ENCODE data around the gene AVEN.
"Not testable (repeated sequence)": the region's sequence is repeated elsewhere in the genome, so short reads cannot be mapped to it uniquely, and the experiment has no call there.

Gene AVEN

DNA sequence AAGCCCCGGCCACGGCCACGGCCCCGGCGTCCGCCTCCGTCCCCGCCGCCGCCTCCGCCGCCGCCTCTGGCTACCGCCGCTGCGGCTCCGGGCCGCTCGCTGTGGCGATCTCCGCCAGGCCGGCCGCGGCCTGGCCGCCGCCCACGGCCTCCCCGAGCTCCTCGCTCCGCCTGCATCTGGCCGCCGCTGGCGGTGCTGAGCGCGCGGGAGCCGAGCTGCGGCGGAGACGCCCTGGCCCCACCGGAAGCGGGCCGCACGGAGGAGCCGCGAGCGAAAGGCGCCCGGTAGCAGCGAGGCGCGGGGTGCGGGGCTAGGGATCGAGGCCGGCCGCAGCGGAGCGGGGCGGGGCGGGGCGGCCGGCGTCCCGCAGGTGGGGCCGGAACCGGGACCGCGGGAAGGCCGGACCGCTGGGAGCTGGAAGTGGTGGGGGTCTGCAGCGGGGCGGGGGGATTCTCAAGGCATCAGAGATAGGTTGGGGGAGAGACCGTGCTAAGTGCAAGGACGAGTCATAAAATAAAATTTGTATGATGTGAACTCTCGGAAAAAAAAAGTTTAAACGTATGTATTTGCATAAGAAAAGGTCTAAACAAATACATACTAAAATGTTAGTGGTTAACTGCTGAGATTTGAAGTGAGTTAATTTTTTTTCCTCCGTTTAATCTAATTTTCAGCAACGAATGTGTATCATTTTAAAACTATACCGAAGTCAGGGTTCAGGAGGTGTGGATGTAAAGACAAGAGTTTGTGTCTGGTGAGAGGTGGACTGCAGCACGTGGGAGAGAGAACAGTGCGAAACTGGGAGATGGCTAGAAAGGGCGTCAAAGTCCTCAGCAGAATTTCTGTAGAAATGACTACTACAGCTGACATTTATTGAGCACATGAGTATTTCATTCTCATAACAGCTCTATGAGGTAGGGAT lies at the start of gene AVEN:
Gene AVEN, minus strand, starts transcription at position 334 of the 919 bp plus-strand sequence. Its CDS starts 158 bp downstream, at position 176.
- DNase-seq (ENCODE audit: low read depth in 3 of 3), result peak; percentile 31 to 53 (median 32)

DNA sequence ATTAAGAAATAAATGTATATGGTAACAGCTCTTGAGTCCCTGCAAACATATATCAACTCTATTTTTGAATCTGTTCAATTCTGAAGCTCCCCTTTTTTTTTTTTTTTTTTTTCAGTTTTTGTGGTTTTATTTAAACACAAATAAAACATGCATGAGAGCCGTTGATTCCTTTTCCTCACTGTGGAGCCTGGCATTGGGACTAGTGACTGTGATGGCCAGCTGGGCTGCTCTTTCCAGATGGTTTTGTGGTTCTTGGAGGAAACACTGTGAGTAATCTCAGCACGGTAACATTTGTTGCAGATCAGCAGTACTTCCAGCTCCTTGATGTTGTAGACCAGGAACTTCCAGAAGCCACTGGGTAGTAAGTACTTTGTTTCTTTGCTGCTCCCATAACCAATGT lies 46.7 kb upstream of the AVEN start:
- no peak for DNase-seq (ENCODE audit: low read depth in 3 of 3)

GRCh38 chr15:34084086-34084485 lies 45.1 kb upstream of the AVEN start:
- DNase-seq (ENCODE audit: low read depth in 3 of 3), result no peak

DNA sequence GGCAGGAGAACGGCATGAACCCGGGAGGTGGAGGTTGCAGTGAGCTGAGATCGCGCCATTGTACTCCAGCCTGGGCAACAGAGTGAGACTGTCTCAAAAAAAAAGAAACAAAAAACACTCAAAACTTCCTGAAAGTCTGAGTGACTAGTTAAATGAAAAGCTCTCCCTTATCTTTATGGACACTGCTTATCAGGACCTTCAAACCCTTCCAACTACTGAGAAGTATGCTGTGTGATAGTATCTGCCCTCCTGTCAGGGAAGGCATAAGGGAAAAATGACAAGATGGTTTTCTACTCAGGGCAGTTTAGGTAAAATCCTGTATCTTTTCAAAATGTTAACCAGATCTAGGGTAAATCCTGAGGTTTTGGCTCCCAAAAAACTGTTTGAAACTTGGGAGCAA lies 40.9 kb upstream of the AVEN start:
- no peak for DNase-seq (ENCODE audit: low read depth in 3 of 3)

DNA sequence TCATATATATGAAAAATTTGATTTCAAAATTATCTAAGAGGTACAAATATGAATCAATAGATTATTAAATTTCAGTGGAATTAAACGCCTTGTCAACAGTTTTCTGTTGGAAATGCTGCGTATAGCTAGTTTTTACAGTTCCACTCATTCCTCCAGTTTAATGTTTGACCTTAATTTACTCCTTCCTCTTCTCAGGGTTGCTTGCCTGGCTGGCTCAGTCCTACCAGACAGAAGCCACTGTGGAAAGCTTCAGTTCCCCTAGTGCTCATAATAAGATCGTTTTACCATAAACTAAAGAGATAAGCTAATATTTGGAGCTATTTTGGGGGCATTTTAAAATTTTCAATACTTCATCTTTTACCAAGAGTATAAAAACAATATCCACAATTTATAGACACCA lies 39.9 kb upstream of the AVEN start:
- no peak for DNase-seq (ENCODE audit: low read depth in 3 of 3)

GRCh38 chr15:34076785-34077184 lies 37.8 kb upstream of the AVEN start:
- no peak for DNase-seq (ENCODE audit: low read depth in 3 of 3)

DNA sequence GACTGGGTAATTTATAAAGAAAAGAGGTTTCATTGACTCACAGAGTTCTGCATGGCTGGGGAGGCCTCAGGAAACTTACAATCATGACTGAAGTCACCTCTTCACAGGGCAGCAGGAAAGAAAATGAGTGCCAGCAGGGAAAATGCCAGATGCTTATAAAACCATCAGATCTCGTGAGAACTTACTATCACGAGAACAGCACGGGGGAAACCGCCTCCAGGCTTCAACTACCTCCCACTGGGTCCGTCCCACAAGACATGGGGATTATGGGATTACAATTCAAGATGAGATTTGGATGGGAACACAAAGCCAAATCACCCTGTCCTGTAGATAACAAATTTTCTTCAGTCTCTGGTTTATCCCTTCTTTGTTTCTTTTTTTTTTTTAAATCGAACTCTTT lies 31.0 kb upstream of the AVEN start:
- no peak for DNase-seq (ENCODE audit: low read depth in 3 of 3)

DNA sequence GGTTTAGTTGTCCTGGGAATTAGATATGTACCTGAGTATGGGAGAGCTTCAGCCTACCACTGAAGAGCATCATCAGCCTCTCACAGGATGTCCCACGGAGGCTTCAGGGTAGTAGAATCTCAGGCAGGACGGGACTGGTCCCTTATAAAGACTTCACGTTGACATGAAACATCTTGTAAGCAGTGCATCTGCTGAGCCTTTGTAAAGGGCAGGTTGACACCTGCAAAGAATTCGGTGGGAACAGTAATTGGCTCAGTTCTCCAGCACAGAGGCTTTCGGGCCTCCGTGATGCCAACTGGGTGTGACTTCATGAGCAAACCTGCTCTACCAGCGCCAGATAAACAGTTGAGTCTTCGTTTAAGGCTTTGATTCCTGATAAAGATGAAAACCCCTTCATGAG lies 26.9 kb upstream of the AVEN start:
- no peak for DNase-seq (ENCODE audit: low read depth in 3 of 3)

DNA sequence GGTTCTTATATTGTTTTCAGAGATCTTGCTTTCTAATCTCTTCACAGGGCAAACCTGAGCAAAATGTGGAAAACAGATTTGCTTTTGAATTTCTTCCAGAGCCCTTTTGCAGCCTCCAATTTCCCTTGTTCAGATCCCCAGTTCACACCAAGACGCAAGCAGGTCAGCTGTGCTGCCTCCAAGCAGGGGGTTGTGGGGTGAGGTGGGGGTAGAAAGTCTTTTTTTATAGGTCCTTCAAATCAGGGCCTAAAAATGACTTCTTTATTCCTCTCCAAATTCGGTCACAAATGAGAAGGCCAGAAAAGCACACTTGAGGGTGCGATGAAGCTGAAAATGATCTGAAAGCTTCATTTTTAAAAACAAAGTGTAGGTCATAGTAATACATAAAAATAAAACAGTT lies 26.3 kb upstream of the AVEN start:
- no peak for DNase-seq (ENCODE audit: low read depth in 3 of 3)

DNA sequence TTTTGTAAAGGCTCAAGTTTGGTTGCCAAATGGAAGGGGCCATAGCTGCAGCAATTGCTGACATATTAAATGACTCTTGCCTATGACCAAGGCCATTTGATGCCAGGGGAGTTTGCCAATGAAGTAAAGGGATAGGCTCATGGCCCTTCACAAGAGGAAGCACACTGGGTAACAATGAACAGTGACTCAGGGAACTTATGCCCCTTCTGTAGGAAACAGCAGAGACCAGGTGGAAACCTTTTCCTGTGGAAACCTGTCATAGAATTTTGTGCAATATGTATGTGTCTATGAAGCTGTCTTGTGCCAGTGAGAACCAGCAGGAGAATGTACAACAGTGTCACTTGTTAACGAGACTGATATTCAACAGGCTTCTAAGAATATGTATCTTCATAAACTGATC lies 25.4 kb upstream of the AVEN start:
- no peak for DNase-seq (ENCODE audit: low read depth in 3 of 3)

- no peak for DNase-seq (ENCODE audit: low read depth in 3 of 3)
Observed at GRCh38 chr15:34059946-34060345, 20.9 kb upstream of the AVEN start.

GRCh38 chr15:34059476-34059875 lies 20.5 kb upstream of the AVEN start:
- DNase-seq (ENCODE audit: low read depth in 3 of 3), result no peak

DNA sequence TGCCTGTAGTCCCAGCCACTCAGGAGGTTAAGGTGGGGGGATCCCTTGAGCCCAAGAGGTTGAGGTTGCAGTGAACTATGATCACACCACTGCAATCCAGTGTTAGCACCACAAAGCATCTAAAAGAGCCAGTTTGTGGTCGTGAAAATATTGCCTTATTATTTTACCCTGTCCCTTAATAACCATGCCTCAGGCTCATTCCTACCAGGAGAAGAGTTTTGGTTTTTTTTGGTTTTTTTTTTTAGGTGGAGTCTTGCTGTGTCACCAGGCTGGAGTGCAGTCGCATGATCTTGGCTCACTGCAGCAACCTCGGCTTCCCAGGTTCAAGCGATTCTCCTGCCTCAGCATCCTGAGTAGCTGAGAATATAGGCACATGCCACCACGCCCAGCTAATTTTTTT lies 17.9 kb upstream of the AVEN start:
- DNase-seq (ENCODE audit: low read depth in 3 of 3), result no peak

DNA sequence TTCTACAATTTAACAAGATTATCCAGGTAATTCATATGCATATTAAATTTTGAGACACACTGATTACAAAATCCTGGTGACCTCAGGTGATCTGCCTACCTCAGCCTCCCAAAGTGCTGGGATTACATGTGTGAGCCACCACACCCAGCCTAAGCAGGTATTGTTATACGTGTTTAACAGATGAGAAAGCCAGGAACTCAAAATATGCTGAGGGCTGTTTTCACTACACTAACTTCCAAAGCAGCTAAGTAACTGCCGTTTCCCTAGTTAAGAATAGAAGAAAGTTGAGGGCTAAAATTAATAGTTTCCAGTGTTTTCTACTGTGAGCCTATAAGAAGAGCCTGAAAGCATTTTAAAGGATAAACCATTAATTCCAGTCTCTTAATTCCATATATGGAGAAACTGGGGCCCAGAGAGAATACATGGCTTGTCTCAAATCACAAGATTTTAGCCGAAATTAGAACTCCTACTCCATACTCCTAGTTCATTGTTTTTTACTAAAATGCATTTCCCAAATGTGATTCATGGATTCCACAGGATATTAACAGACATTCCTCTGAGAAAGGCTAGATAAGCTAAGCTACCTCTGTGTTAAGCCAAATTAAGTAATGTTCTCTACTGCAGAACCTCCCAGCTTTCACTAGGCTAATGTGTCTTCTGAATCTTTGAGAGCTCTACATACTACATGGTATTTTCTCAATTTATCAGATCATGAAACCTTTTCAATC lies 17.0 kb upstream of the AVEN start:
- DNase-seq (ENCODE audit: low read depth in 3 of 3), result no peak

- DNase-seq (ENCODE audit: low read depth in 3 of 3), result no peak
Observed at GRCh38 chr15:34054081-34054707, 15.2 kb upstream of the AVEN start.

- DNase-seq (ENCODE audit: low read depth in 3 of 3), result not testable (repeated sequence)
Observed at GRCh38 chr15:34050385-34050784, 11.4 kb upstream of the AVEN start.

- DNase-seq (ENCODE audit: low read depth in 3 of 3), result no peak
Observed at GRCh38 chr15:34049112-34049511, 10.1 kb upstream of the AVEN start.

DNA sequence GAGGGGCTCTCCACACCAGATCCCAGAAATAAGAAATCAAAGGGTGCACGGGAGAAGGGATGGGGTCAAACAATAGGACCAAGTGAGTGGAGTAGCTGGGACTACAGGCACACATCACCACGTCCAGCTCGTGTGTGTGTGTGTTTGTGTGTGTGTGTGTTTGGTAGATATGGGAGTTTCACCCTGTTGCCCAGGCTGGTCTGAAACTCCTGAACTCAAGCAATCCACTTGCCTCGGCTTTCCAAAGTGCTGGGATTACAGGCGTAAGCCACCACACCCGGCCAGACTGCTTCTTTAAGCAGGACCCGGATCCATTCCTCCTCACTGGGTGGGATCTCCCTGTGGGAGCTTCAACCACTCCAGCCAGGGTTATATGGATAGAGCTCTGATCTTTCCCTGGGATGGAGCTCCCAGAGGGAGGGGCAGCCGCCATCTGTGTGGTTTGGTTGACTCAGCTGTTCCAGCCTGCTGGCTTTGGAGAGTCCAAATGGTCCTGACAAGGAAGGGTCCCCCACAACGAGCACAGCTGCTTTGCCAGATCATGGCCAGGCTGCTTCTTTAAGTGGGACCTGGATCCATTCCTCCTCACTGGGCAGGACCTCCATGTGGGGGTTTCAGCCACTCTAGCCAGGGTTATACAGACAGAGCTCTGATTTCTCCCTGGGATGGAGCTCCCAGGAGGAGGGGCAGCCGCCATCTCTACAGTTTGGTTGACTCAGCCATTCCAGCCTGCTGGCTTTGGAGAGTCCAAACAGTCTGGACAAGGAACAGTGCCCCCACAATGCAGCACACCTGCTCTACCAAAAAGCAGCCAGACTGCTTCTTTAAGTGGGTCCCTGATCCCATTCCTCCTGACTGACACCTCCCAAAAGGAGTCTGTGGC lies 9.1 kb upstream of the AVEN start:
- DNase-seq (ENCODE audit: low read depth in 3 of 3), result no peak

GRCh38 chr15:34046471-34047145 lies 7.6 kb upstream of the AVEN start:
- DNase-seq (ENCODE audit: low read depth in 3 of 3), result no peak

DNA sequence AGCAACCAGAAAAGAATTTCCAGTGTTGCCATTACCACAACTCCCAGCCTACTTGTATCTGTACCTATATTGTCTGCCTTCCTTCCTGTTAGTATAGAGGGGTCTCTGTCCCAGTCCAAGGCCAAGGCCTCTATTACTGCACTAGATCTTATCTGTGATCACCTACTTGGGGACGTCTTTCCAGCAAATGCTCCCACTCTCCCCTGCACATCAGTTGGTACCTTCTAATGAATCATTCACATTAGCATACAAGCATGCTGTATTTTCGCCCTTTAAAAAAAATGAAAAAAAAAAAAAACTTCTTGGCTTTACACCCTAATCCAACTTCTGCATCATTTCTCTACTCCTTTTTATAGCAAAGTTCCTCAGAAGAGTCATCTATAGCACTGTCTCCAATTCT lies 4.8 kb upstream of the AVEN start:
- no peak for DNase-seq (ENCODE audit: low read depth in 3 of 3)

- DNase-seq (ENCODE audit: low read depth in 3 of 3), result no peak
Observed at GRCh38 chr15:34043391-34043790, 4.4 kb upstream of the AVEN start.
